GM21515 (cell line): Measurements from ENCODE around the gene UBASH3A.

ENCODE experiments used
- ATAC-seq: cut with Tn5 transposase; IDR thresholded peaks from one replicate; pipeline ENCODE4 v1.9.1; 2021; ENCODE audit not compliant: unreplicated experiment

Gene UBASH3A

DNA sequence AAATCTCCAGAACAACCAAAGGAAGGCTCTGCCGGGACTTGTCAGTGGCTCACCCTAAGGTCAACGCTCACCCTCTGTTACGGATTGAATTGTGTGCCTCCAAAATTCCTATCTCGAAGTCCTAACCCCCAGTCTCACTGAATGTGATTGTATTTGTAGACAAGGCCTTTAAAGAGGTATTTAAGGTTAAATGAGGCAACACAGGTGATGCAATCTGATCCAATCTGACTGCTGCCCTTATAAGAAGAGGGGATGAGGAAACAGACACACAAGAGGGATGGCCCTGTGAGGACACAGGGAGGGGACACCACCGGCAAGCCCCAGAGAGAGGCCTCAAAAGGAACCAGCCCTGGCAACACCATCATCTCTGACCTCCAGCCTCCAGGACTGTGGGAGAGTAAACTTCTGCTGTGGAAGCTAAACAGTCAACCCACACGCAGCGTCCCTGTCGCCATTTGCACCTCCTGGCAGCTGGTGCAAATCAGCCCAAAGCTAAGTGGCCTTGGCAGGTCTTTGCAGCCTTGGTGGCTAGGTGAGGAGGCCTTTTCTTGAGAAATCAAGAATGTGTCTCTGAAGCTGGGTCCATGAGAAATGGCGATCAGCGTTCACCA lies 24.2 kb downstream of the UBASH3A start:
- no peak for ATAC-seq

DNA sequence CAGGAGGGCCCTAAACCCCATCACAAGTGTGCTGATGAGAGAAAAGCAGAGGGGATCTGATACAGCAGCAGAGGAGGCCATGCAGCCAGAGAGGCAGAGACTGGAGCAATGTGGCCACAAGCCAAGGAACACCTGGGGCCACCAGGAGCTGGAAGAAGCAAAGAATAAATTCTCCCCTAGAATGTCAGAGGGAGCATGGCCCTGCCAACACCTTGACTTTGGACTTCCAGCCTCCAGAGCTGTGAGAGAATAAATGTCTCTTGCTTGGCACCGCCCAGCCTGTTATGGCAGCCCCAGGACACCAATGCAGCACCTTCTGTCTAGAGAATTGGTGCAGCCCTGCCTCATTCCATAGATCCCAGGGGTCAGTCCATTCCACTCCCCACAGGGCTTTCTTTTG lies 25.3 kb downstream of the UBASH3A start:
- ATAC-seq, result no peak

DNA sequence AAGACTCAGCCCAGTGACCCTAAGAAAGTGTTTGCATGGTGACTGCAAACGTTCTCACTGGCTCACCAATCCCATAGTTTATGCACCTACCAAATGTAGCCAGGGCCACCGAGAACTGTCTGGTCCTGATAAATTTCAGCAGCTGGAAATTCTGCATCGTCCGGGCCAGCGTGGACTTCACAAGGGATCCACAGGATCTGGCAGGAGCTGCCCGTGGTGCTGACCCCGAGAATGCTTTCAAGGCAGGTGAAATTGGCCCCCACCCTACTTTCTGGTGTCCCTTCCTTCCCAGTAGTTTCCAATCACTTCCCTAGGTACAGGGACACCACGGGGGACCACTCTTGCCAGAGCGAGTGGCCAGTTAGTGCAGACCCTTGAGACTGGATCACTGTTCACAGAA lies 26.2 kb downstream of the UBASH3A start:
- no peak for ATAC-seq

DNA sequence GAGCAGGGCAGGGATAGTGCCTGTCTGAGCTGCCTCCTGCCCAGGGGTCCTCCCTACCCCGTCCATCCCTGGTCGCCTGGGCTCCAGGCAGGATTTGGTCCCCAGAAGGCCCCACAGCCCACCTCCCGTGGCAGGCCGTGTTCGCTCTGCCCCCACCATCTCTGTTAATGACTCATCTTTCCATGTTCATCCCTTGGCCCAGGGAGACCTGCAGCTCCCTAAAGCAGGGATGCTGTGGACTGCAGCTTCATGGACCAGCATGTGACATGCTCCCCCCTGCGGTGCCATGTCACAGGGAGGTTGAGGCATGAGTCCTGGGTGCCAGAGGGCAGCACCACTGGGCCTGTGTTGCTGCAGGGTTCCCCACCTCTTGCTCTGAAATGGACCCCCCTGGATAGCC lies 26.8 kb downstream of the UBASH3A start:
- no peak for ATAC-seq

GRCh38 chr21:42431196-42431595 lies 27.5 kb downstream of the UBASH3A start:
- ATAC-seq, result no peak

DNA sequence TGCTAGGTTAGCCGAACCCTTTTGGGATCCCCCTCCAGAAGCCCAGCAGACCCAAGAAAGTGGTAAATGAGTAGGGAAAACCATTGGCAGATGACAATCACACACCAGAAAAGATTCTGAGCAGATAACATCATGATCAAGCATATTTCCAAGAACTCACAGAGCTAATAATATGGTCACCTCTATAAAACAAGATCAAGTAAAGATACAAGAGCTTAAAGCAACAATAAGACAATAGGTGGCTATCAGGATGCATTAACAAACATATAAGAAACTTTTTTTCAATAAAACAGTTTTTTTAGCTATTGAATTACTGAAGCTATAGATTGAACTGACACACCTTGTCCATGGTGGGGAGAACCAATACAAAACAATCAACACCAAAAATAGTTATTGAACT lies 29.0 kb downstream of the UBASH3A start:
- ATAC-seq, result no peak

DNA sequence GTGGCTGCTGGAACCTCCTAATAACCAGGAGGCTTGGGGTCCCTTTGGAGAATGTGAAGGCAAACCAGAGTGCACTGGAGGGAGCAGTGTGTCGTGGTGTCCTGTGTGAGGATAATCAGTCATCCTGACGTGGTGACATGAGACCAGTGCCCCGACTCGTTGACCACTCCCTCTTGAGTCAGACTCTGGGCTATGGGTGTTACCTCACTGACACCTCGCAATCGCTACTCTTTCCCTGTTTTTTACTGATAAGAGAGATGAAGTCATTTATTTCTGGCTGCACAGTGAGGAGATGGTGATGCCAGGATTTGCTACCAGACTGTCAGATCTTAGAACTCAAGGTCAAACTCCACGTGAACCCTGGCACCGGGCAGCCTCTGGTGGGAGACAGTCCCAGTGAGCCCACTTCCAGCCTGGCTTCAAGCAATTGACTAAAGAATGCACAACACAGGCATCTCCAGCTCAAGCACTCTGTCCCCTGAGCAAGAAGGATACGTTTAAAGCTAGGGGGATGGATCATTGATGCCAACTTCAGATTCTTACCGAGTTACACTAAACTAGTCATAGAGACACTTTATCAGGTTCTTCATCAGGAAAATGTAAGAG lies 30.3 kb downstream of the UBASH3A start:
- ATAC-seq, result no peak

- ATAC-seq, result no peak
Measured at GRCh38 chr21:42434884-42435283, 31.2 kb downstream of the UBASH3A start.

DNA sequence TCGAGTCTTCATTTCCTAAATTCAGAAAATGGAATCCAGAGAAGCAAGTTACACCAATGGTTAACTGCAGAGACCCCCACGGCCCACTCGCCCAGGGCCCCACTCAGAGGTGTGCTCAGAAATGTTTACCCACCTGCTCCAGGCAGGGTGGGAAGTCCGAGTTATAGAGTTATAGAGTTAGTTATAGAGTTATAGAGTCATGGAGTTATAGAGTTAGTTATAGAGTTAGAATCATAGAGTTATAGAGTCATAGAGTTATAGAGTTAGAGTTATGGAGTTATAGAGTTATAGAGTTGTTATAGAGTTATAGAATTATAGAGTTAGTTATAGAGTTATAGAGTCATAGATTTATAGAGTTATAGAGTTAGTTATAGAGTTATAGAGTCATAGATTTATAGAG lies 31.7 kb downstream of the UBASH3A start:
- no peak for ATAC-seq

GRCh38 chr21:42435833-42436232 lies 32.1 kb downstream of the UBASH3A start:
- ATAC-seq, result no peak

- ATAC-seq, result no peak
Measured at GRCh38 chr21:42436914-42437313, 33.2 kb downstream of the UBASH3A start.

- ATAC-seq, result no peak
Measured at GRCh38 chr21:42437786-42438185, 34.1 kb downstream of the UBASH3A start.

GRCh38 chr21:42438316-42439205 lies 34.9 kb downstream of the UBASH3A start:
- no peak for ATAC-seq

GRCh38 chr21:42439284-42440186 lies 35.8 kb downstream of the UBASH3A start:
- ATAC-seq, result no peak

- ATAC-seq, result no peak
Measured at GRCh38 chr21:42440187-42440792, 36.6 kb downstream of the UBASH3A start.

GRCh38 chr21:42441963-42442362 lies 38.3 kb downstream of the UBASH3A start:
- ATAC-seq, result no peak

DNA sequence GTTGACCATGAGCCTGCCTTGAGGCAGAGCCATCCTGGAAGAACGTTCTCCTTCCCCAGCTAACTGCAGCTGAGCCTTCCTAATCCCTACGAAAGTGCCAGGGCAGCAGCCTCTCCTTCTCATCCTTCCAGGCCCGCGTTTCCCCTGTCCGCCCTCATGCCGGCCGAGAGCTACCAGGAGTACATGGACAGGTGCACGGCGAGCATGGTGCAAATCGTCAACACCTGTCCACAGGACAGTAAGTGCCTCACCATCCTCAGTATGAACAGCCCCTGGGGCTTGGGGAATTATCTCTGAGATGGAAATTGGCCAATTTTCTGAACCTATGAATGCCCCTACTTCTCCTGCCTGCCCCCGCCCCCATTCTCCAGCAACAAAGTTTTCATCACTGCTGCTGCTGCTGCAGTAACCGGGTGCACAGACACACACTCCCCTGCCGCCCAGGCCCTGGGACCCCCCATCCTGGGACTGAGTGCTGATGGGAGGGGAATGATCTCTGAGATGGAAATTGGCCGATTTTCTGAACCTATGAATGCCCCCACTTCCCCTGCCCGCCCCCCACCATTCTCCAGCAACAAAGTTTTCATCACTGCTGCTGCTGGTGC lies 39.6 kb downstream of the UBASH3A start:
- no peak for ATAC-seq

- no peak for ATAC-seq
Measured at GRCh38 chr21:42443876-42444744, 40.4 kb downstream of the UBASH3A start.

GRCh38 chr21:42444745-42445059 lies 41.0 kb downstream of the UBASH3A start:
- no peak for ATAC-seq
